Lung (tissue), 12 donors: ENCODE measurements around the gene CCL26. TPM values are rescaled to one million over a fixed set of nuclear protein-coding genes. Genes with fewer than 3 reads are reported as not detected.
A peak's percentile ranks its signal among the peaks of the same experiment; 100 is the strongest.

Experiments
- ATAC-seq: fragments of 200-7000 bp; cut with Tn5 transposase; one replicate; pipeline ENCODE4 v1.9.1; 2020; ENCODE audit warnings: moderate number of reproducible peaks; ENCODE audit not compliant: insufficient read depth, low FRiP score
- DNase-seq, 3 donors: peaks; one replicate each; pipeline ENCODE4 v3.0.0-alpha.2; 2013 to 2017
- H3K27ac ChIP-seq, 2 donors: one replicate each; pipeline ENCODE4 v1.5.1; 2013; ENCODE audit warnings: mild to moderate bottlenecking in 2 of 2, moderate library complexity in 2 of 2, control low read depth in 1 of 2, inconsistent platforms in 1 of 2, low read depth in 1 of 2, low read length in 1 of 2
- H3K27me3 ChIP-seq, 3 donors: one replicate each; pipeline ENCODE4 v1.5.1; 2013; ENCODE audit warnings: low read length in 2 of 3; ENCODE audit not compliant: control insufficient read depth in 3 of 3, insufficient read depth in 3 of 3
- H3K36me3 ChIP-seq, 4 donors: one replicate each; pipeline ENCODE4 v1.5.1; 2013; ENCODE audit warnings: low read length in 4 of 4, mild to moderate bottlenecking in 1 of 4, moderate library complexity in 1 of 4; ENCODE audit not compliant: control insufficient read depth in 4 of 4, insufficient read depth in 4 of 4
- H3K4me1 ChIP-seq, 5 donors: one replicate each; pipeline ENCODE4 v1.5.1; 2013; ENCODE audit warnings: low read length in 5 of 5, mild to moderate bottlenecking in 2 of 5, moderate library complexity in 1 of 5; ENCODE audit not compliant: control insufficient read depth in 5 of 5, insufficient read depth in 5 of 5
- H3K4me3 ChIP-seq: one replicate; pipeline ENCODE4 v1.5.1; 2013; ENCODE audit warnings: mild to moderate bottlenecking, control low read depth, moderate library complexity
- H3K9ac ChIP-seq, 2 donors: one replicate each; pipeline ENCODE4 v1.5.1; 2013; ENCODE audit warnings: low read length in 2 of 2, control low read depth in 1 of 2; ENCODE audit not compliant: insufficient read depth in 1 of 2
- H3K9me3 ChIP-seq, 4 donors: one replicate each; pipeline ENCODE4 v1.5.1; 2013; ENCODE audit warnings: low read length in 3 of 4, mild to moderate bottlenecking in 1 of 4, moderate library complexity in 1 of 4; ENCODE audit not compliant: control insufficient read depth in 4 of 4, insufficient read depth in 3 of 4
- CTCF ChIP-seq: IDR thresholded peaks from 2 replicates; pipeline ENCODE4 v1.5.1; 2012; ENCODE audit warnings: mild to moderate bottlenecking; ENCODE audit errors: control extremely low read depth, extremely low read depth
- WGBS, 2 donors: extraction: QIAGEN DNeasy Blood & Tissue Kit; methylation state at CpG; one replicate each; pipeline ENCODE4 v1.1.7; 2013; 5-methylcytosine and 5-hydroxymethylcytosine counted together
- polyA plus RNA-seq, 2 donors: library from polyadenylated mRNA; stranded (reverse); fragments of 200-250 nt; gene quantifications; one replicate each; pipeline ENCODE4 v1.2.1, GENCODE V29; 2013
- total RNA-seq, 2 donors: library from RNA; depleted of rRNA in 1 of 2; stranded (reverse); fragments of >200 nt in 1 of 2; gene quantifications; one replicate each; pipeline ENCODE4 v1.2.1, GENCODE V29; 2014 to 2021
- donor health status: control.
- donor health status: control.
- donor health status: Bipolar disorder and iron deficiency.
- donor health status: healthy.
- donor health status: DM: yes; HTN: yes; CAD: no.

CCL26 gene
- total and polyA plus RNA-seq, 4 donors, result 0.94 to 2.2 TPM; not detected in 2

GRCh38 chr7:75809396-75809795 is 37.4 kb upstream of the CCL26 start:
- ATAC-seq (no peak), DNase-seq (no peak)
- 84 to 89% methylated on average over 6 of the region's 6 CpGs for WGBS, 2 donors

GRCh38 chr7:75808106-75808505 is 36.1 kb upstream of the CCL26 start:
- Histone ChIP-seq H3K27ac (no peak overlapping the region), H3K9me3 (peaks cover 0 to 16% (median 9%) of the 10 kb centered on the region in 4 donors), H3K4me3 (no peak overlapping the region), H3K36me3 (no peaks in the 10 kb centered on the region), H3K9ac (no peak overlapping the region), H3K27me3 (no peaks in the 10 kb centered on the region), H3K4me1 (no peaks in the 10 kb centered on the region)
- TF ChIP-seq CTCF, result no peak
- DNase-seq (peak in 2 of 3 donors; percentile 13 to 37), ATAC-seq (no peak)
- WGBS, 2 donors, result 66 to 93% methylated on average over 6 of the region's 6 CpGs

More at GRCh38 chr7:75809396-75809795, 37.4 kb upstream of the CCL26 start:
- Histone ChIP-seq H3K9ac (no peak overlapping the region), H3K27me3 (no peaks in the 10 kb centered on the region), H3K9me3 (peaks cover 0 to 16% (median 9%) of the 10 kb centered on the region in 4 donors), H3K4me3 (no peak overlapping the region), H3K36me3 (no peaks in the 10 kb centered on the region), H3K27ac (no peak overlapping the region), H3K4me1 (no peaks in the 10 kb centered on the region)
- no peak for TF ChIP-seq CTCF

GRCh38 chr7:75807452-75807851 is 35.4 kb upstream of the CCL26 start:
- Histone ChIP-seq H3K36me3 (no peaks in the 10 kb centered on the region), H3K9ac (no peak overlapping the region), H3K9me3 (peaks cover 0 to 16% (median 9%) of the 10 kb centered on the region in 4 donors), H3K27me3 (no peaks in the 10 kb centered on the region), H3K27ac (no peak overlapping the region), H3K4me3 (no peak overlapping the region), H3K4me1 (no peaks in the 10 kb centered on the region)
- DNase-seq (no peak), ATAC-seq (no peak)
- 87 to 98% methylated on average over 9 of the region's 9 CpGs for WGBS, 2 donors
- no peak for TF ChIP-seq CTCF
